Hematopoietic multipotent progenitor cell (in vitro differentiated cells): ENCODE data around the gene SLC45A2. TPM values are rescaled to one million over a fixed set of nuclear protein-coding genes. Genes with fewer than 3 reads are reported as not detected.
"Not testable (repeated sequence)": the region's sequence is repeated elsewhere in the genome, so short reads cannot be mapped to it uniquely, and the experiment has no call there.

ENCODE experiments used
- DNase-seq, 3 donors: peaks; one replicate each; pipeline ENCODE4 v3.0.0-alpha.2; 2011 to 2015; ENCODE audit warnings: low read depth in 2 of 3, low spot score in 2 of 3
- total RNA-seq: library from RNA; depleted of rRNA; stranded (reverse); fragments of >200 nt; gene quantifications from one replicate; pipeline ENCODE4 v1.2.3, GENCODE V29; 2012

The SLC45A2 gene
- total RNA-seq, 1 donor: 0.27 TPM

- peak in 2 of 3 donors; percentile 26 to 56 for DNase-seq
Measured at GRCh38 chr5:33969572-33970452, 14.7 kb downstream of the SLC45A2 start.

DNA sequence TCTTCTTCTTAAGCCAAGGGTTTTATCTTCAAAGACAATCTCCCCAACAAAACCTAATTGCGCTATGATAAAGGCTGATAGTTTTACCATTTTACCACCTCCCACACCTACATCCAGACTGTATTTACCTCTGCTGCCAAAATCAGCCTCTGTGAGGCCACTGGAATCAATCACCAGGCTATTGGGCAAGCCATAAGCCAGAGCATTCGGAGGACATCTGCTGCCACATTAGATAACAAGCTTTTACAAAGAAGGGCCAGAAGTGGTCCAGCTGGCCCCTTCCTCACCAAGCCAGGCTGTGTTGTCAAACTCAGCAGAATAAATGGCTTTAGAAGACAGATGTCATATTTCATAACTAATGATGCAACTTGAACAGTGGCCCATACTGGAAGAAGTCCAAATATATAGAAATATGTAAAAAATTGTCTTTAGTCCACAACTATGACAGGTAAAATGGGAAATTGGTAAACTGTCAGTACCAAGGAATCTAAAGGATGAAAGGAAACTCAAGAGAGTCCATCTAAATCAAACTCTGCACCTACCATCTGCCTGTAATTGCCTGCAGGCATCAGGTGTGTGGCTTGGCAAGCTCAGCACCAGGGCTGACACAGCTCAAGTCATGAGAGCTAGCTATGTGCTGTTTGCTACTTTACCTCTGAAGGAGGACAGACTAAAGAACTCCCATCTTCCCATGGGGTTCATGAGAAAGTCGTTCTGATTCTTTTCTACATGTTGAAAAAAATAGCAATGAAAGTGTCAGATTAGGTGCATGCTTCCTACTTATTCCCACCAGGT lies 16.1 kb downstream of the SLC45A2 start:
- DNase-seq: no peak

GRCh38 chr5:33966805-33967204 lies 17.7 kb downstream of the SLC45A2 start:
- DNase-seq: no peak

- peak in 2 of 3 donors; percentile 21 to 58 for DNase-seq
Measured at GRCh38 chr5:33964132-33964700, 20.3 kb downstream of the SLC45A2 start.

- no peak for DNase-seq
Measured at GRCh38 chr5:33958176-33958575, 26.3 kb downstream of the SLC45A2 start.

DNA sequence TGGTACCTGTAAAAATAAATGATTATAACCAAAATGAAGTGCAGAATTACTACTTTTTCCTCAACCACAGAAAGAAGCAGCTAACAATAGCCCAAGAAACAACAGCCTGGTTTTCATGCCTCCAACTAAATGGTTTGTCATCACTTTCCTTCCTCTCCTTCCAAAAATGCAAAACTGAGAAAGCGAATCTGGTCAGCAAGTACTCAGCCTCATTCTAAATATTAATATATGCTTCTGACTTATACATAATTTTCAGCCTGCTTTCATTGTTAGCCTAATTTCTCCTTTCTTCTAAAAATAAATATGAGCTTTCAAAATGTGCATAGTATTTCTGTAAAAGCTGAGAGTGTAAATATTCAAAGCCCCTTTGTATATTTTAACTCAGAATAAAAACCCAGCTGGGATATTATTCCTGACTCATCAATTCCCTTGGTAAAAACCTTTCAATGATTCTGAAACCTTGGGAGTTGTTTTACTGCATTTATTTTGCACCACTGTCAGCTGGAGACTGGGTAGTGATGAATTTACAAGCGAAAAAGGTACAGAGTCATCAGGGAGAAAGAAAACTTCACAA lies 26.8 kb downstream of the SLC45A2 start:
- DNase-seq: no peak

- not testable (repeated sequence) for DNase-seq
Measured at GRCh38 chr5:33952175-33952574, 32.3 kb downstream of the SLC45A2 start.

- DNase-seq: no peak
Measured at GRCh38 chr5:33944543-33945132, 39.9 kb downstream of the SLC45A2 start.

GRCh38 chr5:33941090-33941489 lies 43.4 kb downstream of the SLC45A2 start:
- DNase-seq: no peak

GRCh38 chr5:33939556-33940262 lies 44.8 kb downstream of the SLC45A2 start:
- DNase-seq: no peak

GRCh38 chr5:33938881-33939280 lies 45.6 kb downstream of the SLC45A2 start:
- DNase-seq: no peak

GRCh38 chr5:33938507-33938796 lies 46.0 kb downstream of the SLC45A2 start:
- DNase-seq: no peak

- no peak for DNase-seq
Measured at GRCh38 chr5:33937707-33938506, 46.6 kb downstream of the SLC45A2 start.

DNA sequence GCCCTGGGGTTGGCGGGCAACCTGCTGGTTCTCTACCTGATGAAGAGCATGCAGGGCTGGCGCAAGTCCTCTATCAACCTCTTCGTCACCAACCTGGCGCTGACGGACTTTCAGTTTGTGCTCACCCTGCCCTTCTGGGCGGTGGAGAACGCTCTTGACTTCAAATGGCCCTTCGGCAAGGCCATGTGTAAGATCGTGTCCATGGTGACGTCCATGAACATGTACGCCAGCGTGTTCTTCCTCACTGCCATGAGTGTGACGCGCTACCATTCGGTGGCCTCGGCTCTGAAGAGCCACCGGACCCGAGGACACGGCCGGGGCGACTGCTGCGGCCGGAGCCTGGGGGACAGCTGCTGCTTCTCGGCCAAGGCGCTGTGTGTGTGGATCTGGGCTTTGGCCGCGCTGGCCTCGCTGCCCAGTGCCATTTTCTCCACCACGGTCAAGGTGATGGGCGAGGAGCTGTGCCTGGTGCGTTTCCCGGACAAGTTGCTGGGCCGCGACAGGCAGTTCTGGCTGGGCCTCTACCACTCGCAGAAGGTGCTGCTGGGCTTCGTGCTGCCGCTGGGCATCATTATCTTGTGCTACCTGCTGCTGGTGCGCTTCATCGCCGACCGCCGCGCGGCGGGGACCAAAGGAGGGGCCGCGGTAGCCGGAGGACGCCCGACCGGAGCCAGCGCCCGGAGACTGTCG lies 47.3 kb downstream of the SLC45A2 start:
- DNase-seq: no peak

- no peak for DNase-seq
Measured at GRCh38 chr5:33936381-33937016, 48.0 kb downstream of the SLC45A2 start, which contains the start of gene RXFP3. Gene RXFP3, plus strand, starts transcription at chr5:33936386. Its CDS starts 355 bp downstream, at chr5:33936741.

DNA sequence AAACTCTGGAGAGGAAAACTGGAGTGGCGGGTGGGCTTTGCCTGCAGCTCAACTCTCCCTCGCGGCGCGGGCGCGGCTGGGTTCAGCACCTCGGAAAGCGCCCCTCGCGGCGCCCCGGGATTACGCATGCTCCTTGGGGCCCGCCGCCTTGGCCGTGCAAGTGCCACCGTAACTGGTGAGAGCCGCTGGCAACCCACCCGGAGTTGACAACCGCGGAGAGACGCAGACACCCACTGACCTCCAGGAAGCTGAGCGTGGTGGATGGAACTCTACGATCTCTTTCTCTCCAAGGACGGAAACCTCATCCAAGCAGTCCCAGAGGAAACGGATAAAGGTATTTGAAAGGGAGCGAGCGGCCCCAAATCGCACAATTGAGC lies 48.5 kb downstream of the SLC45A2 start:
- DNase-seq: peak in 2 of 3 donors; percentile 64 to 78

DNA sequence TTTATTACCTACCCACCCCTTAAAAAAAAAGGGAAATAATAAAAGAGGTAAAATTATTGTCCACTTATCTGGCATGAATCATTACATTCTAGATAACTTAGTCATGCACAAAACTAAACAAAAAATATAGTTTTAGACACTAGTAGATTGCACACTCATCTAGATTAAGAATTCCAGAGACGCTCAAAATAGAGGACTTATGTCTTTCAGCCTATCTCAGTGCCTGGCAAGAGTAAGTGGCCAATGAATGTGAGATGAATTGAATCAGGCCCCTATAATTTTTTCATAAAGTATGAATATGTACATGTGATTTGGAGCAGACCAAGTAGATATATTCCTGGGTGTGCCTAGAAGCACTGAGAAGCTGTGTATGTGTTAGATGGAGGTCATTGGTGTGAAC lies 50.3 kb downstream of the SLC45A2 start:
- no peak for DNase-seq

DNA sequence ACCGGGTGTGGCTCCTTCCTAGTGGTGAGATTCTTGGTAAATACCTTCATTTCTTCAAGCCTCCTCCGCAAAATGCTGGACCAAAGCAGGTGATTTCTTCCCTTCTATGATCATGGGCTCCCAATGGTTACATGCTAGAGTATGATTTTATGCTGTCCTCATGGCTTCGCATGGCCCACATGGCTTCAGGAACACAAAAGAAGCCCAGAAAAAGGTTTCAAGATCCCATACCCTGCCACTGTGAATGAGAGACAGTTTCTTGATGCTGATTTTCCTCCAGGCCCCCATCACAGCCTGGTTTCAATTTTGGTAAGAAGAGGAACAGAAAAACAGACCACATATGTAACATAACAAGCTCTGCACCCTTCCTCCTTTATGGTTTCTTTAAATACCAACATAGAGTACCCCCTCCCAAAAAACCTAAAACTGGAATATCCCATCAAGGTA lies 50.7 kb downstream of the SLC45A2 start:
- DNase-seq: no peak
